NCI-H1694 treated with DMSO at 0.1 percent for 48 hours (cell line): ENCODE data around the gene SLC38A10.

Experiments
- DNase-seq: peaks from one replicate; lab custom pipeline; 2025; lab: John Stamatoyannopoulos, UW

SLC38A10 gene

DNA sequence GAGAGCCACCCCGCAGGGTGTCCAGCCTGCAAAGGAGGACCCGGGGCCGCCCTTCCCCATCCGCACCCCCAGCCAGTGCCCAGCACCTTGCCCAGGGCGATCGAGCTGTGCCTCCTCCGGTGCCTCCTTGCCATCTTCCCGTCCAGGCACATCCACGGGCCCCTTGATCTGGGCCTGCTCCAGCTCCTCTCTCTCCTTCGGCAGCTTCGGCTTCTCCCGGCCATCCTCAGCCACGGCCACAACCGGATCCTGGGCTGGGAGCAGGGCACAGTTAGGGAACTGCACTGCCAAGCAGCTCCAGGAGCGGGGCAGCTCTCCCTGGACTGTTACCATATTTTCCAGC, 42.1 kb downstream of the SLC38A10 start:
- DNase-seq: no peak

GRCh38 chr17:81252326-81252986, 42.7 kb downstream of the SLC38A10 start:
- DNase-seq: peak; percentile 43

DNA sequence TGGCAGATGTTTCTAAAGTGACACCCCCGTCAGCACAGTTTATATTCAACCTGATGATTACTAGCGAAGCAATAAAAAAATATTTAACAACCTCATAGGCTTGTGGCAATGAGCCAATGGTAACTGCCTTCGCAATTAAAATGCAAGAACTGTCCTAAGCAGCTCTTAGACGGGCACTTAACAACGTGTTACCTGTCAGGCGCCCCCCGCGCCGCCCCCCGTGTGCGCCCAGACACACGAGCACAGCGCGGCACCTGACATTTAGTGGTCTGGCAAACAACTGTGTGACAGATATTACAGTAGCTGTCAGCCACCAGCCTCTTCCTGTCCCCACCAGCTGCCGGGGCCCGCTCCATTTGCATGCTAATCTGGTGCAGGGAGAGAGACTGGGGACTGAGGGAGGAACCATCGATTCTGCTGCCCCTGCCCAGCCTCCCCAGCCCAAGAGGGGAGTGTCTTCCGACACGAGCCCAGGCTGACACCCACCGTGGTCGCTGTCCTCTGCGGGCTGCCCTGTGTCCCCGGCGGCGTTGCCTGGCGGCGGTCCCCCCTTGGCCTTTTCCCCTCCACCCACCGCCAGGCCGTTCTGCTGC, 43.3 kb downstream of the SLC38A10 start:
- DNase-seq: peak; percentile 96

DNA sequence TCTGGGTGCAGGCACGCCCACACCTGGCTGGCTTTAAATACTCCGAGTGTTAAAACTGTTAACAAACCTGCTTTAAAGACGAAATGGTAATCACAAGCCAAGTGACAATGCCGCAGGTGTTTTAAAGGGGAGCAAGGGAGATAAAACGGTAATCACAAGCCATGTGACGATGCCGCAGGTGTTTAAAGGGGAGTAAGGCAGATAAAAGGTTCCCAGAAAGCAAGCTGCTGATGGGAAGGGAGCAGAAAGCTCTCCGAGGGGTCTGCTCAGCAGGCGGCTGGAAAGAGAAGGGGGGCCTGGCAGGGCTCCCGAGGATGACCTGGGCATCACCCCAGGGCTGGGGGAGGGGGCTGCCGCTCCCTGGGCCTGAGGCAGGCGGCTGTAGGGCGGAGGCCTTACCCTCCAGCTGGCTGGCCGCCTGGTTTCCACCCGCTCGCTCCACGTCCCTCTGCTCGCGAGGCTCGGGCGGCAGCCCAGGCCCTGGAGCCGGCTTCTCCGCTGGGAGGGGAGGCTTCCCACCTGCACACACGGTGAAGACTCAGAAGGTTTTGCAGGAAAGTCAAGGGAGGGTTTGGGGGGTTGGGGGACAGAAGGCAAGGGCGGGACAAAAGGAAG, 43.9 kb downstream of the SLC38A10 start:
- DNase-seq: no peak

DNA sequence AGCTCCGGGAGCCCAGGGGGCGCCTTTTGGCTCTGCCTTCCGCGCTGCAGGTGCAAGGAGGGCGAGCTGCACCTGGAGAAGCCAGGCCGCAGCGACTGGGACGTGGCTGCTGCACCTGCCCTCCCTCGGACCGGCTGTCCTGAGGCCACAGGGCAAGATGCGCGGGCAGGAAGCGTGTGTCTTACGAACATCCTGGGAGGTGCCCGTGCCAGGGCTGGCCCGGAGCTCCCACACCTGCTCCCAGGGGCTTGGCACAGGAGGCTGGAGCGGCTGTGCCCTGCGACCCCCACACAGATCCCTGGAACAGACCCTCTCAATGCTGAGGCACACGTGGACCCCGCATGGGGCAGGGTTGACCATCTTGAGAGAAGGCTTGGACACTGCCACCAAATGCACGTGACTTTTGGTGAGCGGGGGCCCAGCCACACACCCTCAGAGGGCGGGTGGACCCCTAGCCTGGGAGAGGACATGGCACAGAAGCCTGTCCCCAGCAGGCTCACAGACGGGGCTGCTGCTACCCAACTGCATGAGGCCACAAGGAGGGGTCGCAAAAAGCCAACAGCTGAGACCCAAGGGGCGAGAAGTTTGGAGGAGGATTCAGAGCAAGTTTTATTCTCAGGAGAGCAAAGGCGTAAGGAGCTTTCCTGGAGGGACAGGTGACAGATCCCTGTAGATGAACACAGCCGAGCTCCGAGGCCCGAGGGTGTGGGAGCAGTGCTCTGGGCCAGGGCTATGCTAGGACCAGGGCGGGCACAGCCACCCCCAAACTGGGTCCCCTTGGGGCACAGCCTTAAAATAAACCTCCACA, 44.6 kb downstream of the SLC38A10 start:
- no peak for DNase-seq

GRCh38 chr17:81249223-81250040, 45.7 kb downstream of the SLC38A10 start:
- no peak for DNase-seq

GRCh38 chr17:81248649-81249048, 46.5 kb downstream of the SLC38A10 start:
- DNase-seq: no peak

DNA sequence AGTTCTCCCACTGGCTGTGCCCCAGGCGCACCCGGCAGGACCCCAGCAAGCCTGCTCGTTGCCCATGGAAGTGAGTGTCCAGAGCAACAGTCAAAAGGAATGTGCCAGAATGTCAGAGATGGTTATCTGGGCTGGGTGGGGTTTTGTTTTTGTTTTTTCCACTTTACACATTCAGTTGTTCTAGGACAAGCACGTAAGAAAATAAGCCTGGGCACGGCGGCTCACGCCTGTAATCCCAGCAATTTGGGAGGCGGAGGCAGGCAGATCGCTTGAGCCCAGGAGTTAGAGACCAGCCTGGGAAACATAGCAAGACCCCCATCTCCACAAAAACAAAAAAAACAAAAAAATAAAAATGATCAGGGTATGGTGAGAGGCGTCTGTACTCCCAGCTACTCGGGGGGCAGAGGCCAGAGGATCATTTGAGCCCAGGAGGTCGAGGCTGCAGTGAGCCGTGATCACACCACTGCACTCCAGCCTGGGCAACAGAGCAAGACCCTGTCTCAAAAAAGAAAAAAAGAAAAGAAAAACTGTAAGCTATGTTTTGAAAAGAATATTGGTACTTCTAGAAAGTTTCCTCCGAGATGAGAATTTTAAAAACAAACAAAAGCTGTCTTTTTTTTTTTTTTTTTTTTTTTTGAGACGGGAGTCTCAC, 47.6 kb downstream of the SLC38A10 start:
- no peak for DNase-seq

- DNase-seq: no peak
Observed at GRCh38 chr17:81246679-81247338, 48.3 kb downstream of the SLC38A10 start.

GRCh38 chr17:81246343-81246670, 48.8 kb downstream of the SLC38A10 start:
- DNase-seq: no peak

DNA sequence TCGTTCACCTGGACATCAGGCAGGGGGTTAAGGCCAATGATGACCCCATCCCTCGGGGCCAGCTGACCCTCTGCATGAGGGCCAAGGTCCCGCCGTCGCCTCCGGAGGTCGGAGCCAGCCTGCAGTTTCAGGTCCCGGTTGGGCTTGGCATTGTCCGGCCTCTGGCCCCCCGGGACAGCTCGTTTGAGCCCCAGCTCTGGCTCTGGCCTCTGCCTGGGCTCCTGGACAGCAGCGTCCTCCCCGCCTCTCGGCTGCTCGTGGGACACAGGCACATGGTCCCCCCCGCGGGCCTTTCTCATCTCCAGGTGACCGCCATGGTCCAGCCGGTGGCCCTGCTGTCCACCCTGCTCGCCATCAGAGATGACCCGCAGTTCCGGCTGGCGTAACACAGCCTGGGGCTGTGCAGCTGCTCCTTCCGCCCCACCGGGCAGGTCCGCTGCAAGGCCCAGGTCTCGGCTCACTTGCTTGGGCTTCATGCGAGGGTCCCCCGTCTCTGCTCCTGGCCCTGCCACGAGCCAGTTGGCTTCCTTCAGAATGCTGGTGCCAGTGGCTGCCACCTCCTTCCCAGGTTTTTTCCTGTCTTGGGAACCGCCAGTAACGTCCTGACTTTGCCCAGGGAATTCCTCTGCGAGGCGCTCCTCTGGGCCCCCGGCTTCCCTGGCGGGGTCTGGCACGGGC, 49.3 kb downstream of the SLC38A10 start:
- no peak for DNase-seq

GRCh38 chr17:81245024-81245664, 50.0 kb downstream of the SLC38A10 start:
- DNase-seq: no peak

DNA sequence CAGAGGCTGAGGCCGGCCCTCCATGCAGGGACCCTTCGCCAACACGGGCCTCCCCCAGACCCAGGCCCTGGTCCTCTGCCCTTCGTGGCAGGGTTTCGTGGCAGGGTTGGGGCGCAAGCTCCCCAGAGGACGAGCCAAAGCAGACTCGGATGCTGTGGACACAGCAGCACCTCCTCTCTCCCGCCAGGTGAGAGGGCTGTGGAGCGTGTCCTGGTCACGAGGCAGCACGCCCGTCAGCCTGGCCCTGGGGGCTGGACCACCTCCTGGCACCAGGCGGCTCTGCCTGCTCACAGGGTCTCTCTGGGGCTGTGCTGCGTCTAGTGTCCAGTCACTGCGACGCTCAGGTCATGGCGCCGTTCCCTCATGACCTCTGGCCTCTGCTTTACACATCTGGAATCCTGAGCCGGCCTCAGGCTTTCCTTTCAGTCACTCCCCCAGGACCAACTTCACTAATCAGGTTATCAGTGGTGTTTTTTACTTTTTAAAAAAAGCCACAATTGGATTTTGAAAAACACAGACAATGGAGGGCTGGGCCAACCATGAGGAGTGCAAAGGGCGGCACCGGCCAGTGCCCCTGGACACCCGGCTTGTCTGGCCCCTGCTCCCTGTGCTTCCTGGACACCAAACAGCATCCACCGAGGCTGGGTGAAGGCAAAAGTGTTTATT, 50.6 kb downstream of the SLC38A10 start:
- no peak for DNase-seq

DNA sequence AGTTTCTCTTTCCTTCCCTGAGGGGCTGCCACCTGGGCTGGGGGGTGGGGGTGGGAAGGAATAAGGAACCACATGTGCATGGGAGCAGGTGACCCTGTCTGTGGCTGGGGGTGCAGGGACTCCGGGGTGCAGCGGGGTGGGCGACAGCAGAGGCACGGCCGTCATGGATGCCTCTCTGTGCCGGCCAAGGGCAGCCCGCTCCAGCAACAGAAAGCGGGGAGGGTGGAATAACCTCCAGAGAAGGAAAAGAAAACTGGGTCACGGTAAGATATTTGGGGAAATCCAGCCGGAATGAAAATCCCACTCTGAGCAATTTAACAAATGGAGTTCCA, 51.8 kb downstream of the SLC38A10 start:
- DNase-seq: no peak

DNA sequence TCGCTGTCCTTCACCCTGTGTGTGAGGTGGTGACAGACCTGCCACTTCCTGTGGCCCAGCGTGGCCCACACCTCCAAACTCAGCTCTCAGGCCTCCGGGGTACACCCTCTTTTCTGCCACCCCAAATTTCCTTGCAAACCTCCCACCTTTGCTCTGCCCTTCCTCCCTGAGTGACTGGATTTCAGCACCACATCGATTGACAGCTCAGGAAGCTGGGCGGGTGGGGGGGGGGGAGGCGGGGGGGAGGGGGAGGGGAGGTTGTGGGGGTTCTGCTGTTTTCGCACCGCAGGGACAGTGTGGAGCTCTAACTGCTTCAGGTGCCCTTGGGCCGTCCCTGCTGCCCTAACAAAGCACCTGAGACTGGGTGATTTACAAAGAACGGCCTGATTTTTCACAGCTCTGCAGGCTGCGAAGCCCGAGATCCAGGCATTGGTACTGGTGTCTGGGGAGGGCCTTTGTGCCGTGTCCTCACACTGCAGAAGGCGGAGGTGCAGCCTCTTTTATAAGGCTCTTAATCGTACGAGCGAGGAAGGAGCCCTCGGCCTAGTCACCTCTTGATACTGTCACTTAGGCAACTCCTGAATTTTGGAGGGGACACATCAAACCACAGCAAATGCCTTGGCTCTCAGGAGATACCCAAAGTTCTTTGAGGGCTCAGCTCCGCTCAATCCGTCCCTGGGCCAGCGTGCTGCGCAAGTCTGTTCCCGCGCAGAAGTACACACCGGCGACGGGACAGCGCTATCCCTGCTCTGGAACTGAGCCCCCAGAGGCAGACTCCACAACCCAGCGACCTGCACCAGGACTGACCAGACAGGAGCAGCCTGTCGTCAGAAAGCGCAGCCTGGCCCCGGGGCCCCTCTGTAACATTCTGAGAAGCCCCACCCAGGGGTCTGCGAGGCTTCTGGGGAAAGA, 52.4 kb downstream of the SLC38A10 start:
- no peak for DNase-seq

DNA sequence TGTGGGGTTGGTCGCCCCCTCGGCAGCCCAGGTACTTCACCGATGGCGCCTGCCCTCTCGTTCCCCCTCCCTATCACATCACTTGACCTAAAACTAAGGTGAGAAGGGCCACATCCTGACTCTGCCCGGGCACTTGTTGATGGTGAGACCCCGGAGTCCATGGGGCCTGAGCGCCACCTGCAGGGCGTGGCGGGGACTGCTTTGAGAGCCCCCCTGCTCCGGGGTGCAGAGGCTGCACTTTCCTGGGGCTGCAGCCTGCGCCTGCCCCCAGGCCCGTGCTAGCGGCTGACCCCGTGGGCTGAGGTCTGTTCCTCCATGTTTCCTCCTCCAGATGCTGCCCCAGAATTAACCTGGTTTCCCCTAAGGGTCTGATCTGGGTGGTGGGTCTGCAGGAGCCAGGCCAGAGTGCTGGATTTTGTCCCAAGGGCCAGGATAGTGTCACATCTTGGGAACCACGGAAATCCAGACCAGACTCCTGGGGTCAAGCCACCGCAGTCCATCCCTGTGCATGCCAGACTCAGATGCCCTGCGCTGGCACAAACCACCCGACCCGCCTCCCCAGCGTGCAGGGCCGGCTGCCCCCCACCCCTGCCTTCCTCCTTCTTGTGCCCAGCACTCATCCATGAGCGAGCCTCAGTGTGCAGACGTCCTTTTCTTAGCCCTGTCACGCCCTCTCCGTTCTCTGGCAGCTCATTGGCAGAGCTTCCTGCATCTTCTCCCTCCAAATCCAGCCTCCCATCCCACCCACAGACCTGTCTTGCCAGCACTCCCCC, 53.3 kb downstream of the SLC38A10 start:
- DNase-seq: peak; percentile 27

DNA sequence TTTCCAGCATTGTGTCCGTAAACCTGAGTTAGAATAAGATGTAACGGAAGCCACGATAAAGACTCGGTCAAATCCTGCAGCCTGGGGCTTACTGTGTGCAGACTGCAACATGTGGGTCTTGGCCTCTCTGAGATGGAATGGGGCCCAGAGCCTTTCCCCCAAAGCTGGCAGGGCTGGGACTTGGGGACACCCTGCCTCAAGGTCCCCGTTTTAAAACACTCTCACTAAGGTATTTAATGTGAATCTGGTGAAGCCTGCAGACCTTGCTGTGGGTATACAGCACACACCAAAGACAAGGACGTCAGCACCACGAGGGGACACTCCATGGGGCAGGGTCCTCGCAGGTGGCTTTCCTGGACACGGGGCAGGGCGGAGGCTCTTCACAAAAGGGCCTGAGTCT, 53.9 kb downstream of the SLC38A10 start:
- no peak for DNase-seq

- DNase-seq: no peak
Observed at GRCh38 chr17:81240761-81241160, 54.3 kb downstream of the SLC38A10 start.
